Upper lobe of left lung (tissue), 4 donors: Measurements from ENCODE around the gene CD248.

ENCODE experiments used
- EP300 ChIP-seq, 4 donors: sonication (generic); formaldehyde crosslinking; IDR thresholded peaks; one replicate each; pipeline ENCODE4 v1.5.1; 2017; ENCODE audit warnings: antibody characterized with exemption in 4 of 4, control low read depth in 2 of 4
- POLR2A ChIP-seq, 4 donors: fragments of 450-650 bp; IDR thresholded peaks; one replicate each; pipeline ENCODE4 v1.5.1; 2016 to 2017; ENCODE audit warnings: antibody characterized with exemption in 4 of 4, mild to moderate bottlenecking in 2 of 4
- POLR2AphosphoS5 ChIP-seq, 2 donors: sonication (generic); formaldehyde crosslinking; IDR thresholded peaks; one replicate each; pipeline ENCODE4 v1.5.1; 2017; ENCODE audit warnings: antibody characterized with exemption in 2 of 2
- TF ChIP-seq, protein P1 (sequence below), 6 experiments: fragments of 450-650 bp in 4 of 6; fragments of 200-600 bp in 2 of 6; sonication (generic) in 2 of 6; IDR thresholded peaks; one replicate each; pipeline ENCODE4 v1.5.1; 2016 to 2019; ENCODE audit warnings: antibody characterized with exemption in 6 of 6

DNA sequence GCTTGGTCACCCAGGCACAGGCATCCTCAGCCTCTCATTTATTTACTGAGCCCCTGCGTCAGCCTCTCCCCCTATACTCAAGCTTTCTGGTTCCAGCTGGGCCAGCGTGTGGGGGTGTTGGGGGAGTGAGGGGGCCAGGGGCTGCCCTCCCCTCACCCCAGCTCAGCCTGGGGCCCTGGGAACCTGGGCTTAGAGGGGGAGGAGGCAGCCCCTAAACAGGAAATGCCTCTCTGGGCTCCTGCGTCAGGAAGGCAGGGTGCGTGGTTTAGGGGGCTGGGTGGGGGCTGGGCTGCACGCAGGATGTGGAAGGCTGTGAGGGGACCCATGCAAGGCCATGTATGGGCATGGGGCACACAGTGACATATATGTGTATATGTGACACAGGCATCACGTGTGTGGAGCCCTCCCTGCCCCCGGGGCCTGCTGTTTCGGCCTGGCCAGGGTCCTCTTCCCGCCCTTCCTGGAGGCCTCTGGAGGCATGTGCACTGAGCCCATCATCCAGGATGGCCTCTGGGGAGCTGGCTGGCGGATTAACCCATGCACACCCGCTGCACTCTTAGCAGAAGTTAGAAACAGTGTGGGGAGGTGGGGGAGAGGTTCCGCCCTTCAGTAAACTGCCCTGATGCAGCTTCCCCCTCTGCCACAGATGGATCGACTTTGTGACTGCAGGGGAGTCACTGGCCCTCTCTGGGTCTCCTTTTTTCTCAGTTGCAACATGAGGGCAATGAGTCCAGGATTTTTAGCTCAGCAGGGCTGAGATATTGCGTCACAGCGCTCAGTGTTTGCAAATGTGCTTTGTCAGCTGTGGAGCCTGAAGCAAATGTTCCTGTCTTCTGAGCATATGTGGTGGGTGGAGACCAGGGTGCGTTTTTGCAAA, 1.1 kb upstream of the CD248 start:
- TF ChIP-seq, protein P1, sequence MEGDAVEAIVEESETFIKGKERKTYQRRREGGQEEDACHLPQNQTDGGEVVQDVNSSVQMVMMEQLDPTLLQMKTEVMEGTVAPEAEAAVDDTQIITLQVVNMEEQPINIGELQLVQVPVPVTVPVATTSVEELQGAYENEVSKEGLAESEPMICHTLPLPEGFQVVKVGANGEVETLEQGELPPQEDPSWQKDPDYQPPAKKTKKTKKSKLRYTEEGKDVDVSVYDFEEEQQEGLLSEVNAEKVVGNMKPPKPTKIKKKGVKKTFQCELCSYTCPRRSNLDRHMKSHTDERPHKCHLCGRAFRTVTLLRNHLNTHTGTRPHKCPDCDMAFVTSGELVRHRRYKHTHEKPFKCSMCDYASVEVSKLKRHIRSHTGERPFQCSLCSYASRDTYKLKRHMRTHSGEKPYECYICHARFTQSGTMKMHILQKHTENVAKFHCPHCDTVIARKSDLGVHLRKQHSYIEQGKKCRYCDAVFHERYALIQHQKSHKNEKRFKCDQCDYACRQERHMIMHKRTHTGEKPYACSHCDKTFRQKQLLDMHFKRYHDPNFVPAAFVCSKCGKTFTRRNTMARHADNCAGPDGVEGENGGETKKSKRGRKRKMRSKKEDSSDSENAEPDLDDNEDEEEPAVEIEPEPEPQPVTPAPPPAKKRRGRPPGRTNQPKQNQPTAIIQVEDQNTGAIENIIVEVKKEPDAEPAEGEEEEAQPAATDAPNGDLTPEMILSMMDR (IDR thresholded peaks at IDR 0.05): no peak
- TF ChIP-seq POLR2A (IDR thresholded peaks at IDR 0.05) (no peak), POLR2AphosphoS5 (IDR thresholded peaks at IDR 0.05) (peak; percentile 36 to 55), EP300 (IDR thresholded peaks at IDR 0.05) (no peak)
